Measurements from ENCODE around the gene HENMT1. TPM values are rescaled to one million over a fixed set of nuclear protein-coding genes. Genes with fewer than 3 reads are reported as not detected.
A peak's percentile ranks its signal among the peaks of the same experiment; 100 is the strongest.

The HENMT1 gene
- polyA plus RNA-seq, 3 donors from 2014 or later, result 80.4 to 142 (median 108) TPM

DNA sequence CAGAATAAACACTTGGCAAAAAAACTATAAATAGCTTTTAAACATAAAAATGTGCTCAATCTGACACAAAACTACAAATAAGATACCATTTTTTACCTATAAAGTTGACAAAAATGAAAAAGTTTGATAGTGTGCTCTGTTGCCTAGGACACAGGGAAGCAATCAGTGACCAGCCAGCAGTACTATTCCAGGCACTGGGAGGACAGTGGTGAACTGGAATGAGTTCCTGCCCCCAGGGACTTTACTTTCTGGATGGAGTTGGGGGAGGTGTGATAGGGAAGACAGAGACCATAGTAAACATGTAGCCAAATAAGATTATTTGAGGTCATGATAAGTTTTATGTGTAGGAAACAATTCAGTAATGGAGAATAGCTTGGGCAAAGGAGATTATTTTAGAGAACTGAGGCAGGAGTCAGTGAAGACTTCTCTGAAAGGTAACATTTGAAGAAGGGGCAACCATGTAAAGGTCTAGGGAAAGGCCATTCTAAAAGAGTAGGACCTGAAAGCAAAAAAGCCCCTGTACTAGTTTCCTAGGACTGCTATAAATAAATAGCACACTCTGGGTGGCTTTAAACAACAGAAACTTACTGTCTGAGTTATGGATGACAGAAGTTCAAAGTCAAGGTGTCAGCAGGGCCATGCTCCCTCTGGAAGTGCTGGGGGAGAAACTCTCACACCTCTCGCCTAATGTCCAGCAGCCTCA is 59.0 kb downstream of the HENMT1 start:
- H3K36me3 Mint-ChIP-seq, result peaks cover 0 to 4% (median 0%) of the 10 kb centered on the region in 3 donors
- peaks cover 0 to 2% of the 10 kb centered on the region in 2 donors for H3K4me1 Mint-ChIP-seq
- H3K27ac Mint-ChIP-seq, result peak overlapping the region in 1 of 6 donors; percentile 23
- no peak for DNase-seq
- no peaks in the 10 kb centered on the region for H3K27me3 Mint-ChIP-seq (ENCODE audit: low read depth in 3 of 3)
- H3K4me3 Mint-ChIP-seq, result no peak overlapping the region
- H3K9me3 Mint-ChIP-seq, result no peaks in the 10 kb centered on the region

DNA sequence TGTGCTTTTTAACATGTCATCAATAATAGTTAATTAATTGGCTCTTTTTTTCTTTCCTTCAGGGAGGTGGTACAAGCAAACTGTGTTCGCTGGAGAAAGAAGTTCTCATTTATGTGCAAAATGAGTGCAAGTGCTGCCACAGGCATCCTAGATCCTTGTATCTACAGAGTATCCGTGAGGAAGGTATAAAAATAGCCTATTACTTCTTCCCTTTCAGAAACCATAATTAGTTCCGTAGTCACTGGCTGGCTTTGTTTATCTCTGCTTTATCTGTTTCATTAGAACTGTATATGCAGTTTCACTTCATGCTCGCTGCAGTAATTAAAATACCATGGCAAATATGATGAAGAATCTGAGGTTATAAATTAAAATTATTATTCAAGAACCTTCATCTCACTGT is 60.4 kb downstream of the HENMT1 start:
- H3K27me3 Mint-ChIP-seq (ENCODE audit: low read depth in 3 of 3), result no peaks in the 10 kb centered on the region
- peaks cover 0 to 4% (median 0%) of the 10 kb centered on the region in 3 donors for H3K36me3 Mint-ChIP-seq
- H3K4me3 Mint-ChIP-seq, result no peak overlapping the region
- H3K9me3 Mint-ChIP-seq, result no peaks in the 10 kb centered on the region
- peaks cover 0 to 5% of the 10 kb centered on the region in 2 donors for H3K4me1 Mint-ChIP-seq
- H3K27ac Mint-ChIP-seq, result no peak overlapping the region
- no peak for DNase-seq

- H3K27me3 Mint-ChIP-seq (ENCODE audit: low read depth in 3 of 3), result no peaks in the 10 kb centered on the region
- peaks cover 0 to 5% of the 10 kb centered on the region in 2 donors for H3K4me1 Mint-ChIP-seq
- peaks cover 0 to 4% (median 0%) of the 10 kb centered on the region in 3 donors for H3K36me3 Mint-ChIP-seq
- H3K9me3 Mint-ChIP-seq, result no peaks in the 10 kb centered on the region
- H3K4me3 Mint-ChIP-seq, result no peak overlapping the region
- H3K27ac Mint-ChIP-seq, result no peak overlapping the region
- DNase-seq, result no peak
Measured at GRCh38 chr1:108598340-108598739, 62.6 kb downstream of the HENMT1 start.

Other genes starting within 250 kb of the HENMT1 start
- gene NBPF6, start 210.8 kb downstream of the HENMT1 start, polyA plus RNA-seq, result not detected
- gene EEIG2, start 101.0 kb downstream of the HENMT1 start, polyA plus RNA-seq, result 1 to 10 TPM; 1.3 to 1.6 (median 1.4) TPM
- gene PRPF38B, start 31.2 kb upstream of the HENMT1 start, polyA plus RNA-seq, result 10 to 100 TPM; 11.1 to 36.1 (median 16.5) TPM
- not detected for gene FNDC7, start 51.8 kb upstream of the HENMT1 start, polyA plus RNA-seq
- 10 to 100 TPM; 38.4 to 44.7 (median 42.6) TPM for gene STXBP3, start 85.6 kb upstream of the HENMT1 start, polyA plus RNA-seq
- gene AKNAD1, start 196.0 kb upstream of the HENMT1 start, polyA plus RNA-seq, result not detected
- gene GPSM2, start 215.9 kb upstream of the HENMT1 start, polyA plus RNA-seq, result 1 to 10 TPM in 1 of 3 donors, under 1 TPM in 2; 0.53 to 1.0 (median 0.67) TPM

Measured in immature natural killer cell (primary cell).